DND-41 (cell line): ENCODE results near the gene LMNTD1.

Source experiments
- ATAC-seq: fragments of 200-7000 bp; cut with Tn5 transposase; 3 replicates; pipeline ENCODE4 v1.9.1; 2021; ENCODE audit warnings: low read depth; ENCODE audit not compliant: insufficient read depth
- DNase-seq: peaks from one replicate; pipeline ENCODE4 v3.0.0-alpha.2; 2020
- H2AFZ ChIP-seq: 2 replicates; pipeline ENCODE4 v1.6.0; 2012; ENCODE audit warnings: low read depth, low read length
- H3K27ac ChIP-seq: 2 replicates; pipeline ENCODE4 v1.5.1; 2012; ENCODE audit warnings: low read length, inconsistent platforms
- H3K27me3 ChIP-seq: fragments of 200-600 bp; sonication (generic); 2 replicates; pipeline ENCODE4 v1.6.0; 2012; ENCODE audit warnings: low read length, mild to moderate bottlenecking, inconsistent platforms; ENCODE audit not compliant: insufficient read depth, poor library complexity
- H3K36me3 ChIP-seq: 2 replicates; pipeline ENCODE4 v1.5.1; 2012; ENCODE audit warnings: low read length, inconsistent platforms; ENCODE audit not compliant: insufficient read depth
- H3K4me1 ChIP-seq: 2 replicates; pipeline ENCODE4 v1.5.1; 2012; ENCODE audit warnings: mild to moderate bottlenecking, low read length; ENCODE audit not compliant: insufficient read depth
- H3K4me2 ChIP-seq: 2 replicates; pipeline ENCODE4 v1.6.0; 2012; ENCODE audit warnings: mild to moderate bottlenecking, moderate library complexity, low read length, inconsistent platforms; ENCODE audit not compliant: insufficient read depth
- H3K4me3 ChIP-seq, 2 experiments: fragments of 200-600 bp in 1 of 2; shearing (Covaris generic) in 1 of 2; 2 replicates each; pipeline ENCODE4 v1.5.1; 2012 to 2016; ENCODE audit warnings: inconsistent platforms in 2 of 2, low read length in 2 of 2, mild to moderate bottlenecking in 2 of 2, low read depth in 1 of 2, moderate library complexity in 1 of 2
- H3K79me2 ChIP-seq: 2 replicates; pipeline ENCODE4 v1.6.0; 2012; ENCODE audit warnings: low read length, inconsistent platforms; ENCODE audit not compliant: insufficient read depth
- H3K9ac ChIP-seq: 2 replicates; pipeline ENCODE4 v1.6.0; 2012; ENCODE audit warnings: low read depth, mild to moderate bottlenecking, inconsistent platforms, low read length, moderate library complexity
- H3K9me3 ChIP-seq: 2 replicates; pipeline ENCODE4 v1.5.1; 2012; ENCODE audit warnings: low read length, moderate library complexity, mild to moderate bottlenecking, inconsistent platforms; ENCODE audit not compliant: insufficient read depth, severe bottlenecking
- H4K20me1 ChIP-seq: 2 replicates; pipeline ENCODE4 v1.6.0; 2012; ENCODE audit warnings: low read length; ENCODE audit not compliant: insufficient read depth
- EZH2 ChIP-seq: IDR thresholded peaks from 3 replicates; pipeline ENCODE4 v1.6.1; 2012; ENCODE audit warnings: borderline replicate concordance, low read depth, mild to moderate bottlenecking, moderate library complexity, low read length, inconsistent platforms; ENCODE audit not compliant: severe bottlenecking
- TF ChIP-seq, protein P1 (sequence below): IDR thresholded peaks from 2 replicates; pipeline ENCODE4 v1.5.1; 2012; ENCODE audit warnings: borderline replicate concordance, low read length, moderate library complexity, mild to moderate bottlenecking; ENCODE audit not compliant: poor library complexity, severe bottlenecking; ENCODE audit errors: extremely low read depth

The LMNTD1 gene

DNA sequence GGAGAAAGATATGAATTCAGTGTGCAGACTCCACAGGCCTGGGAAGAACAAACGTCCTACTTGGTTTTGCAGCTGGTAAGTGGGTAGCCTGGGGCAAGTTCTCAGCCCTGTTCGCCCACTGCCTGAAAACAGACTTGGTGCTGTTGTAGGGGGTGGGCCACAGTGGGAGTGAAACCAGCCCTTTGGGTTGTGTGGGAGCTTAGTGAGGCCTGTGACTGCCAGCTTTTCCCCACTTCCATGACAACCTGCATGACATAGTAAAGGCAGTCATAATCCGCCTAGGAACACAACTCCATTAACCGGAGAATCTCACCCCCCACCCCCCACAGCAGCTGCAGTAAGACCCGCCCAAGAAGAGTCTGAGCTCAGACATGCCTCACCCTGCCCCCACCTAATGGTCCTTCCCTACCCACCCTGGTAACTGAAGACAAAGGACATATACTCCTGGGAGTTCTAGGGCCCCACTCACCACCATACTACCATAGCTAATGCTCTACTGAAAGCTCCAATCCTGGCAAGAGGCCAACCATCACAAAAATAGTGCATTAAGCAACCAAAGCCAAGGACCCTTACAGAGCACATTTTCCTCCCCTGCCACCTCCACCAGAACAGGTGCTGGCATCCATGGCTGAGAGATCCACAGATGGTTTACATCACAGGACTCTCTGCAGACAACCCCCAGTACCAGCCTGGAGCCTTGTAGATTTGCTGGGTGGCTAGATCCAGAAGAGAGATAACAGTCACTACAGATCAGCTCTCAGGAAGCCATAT is 39.8 kb upstream of the LMNTD1 start:
- no peak overlapping the region for H3K4me2 ChIP-seq
- no peak overlapping the region for H3K4me3 ChIP-seq
- no peak for ATAC-seq
- no peaks in the 10 kb centered on the region for H3K36me3 ChIP-seq
- no peak for DNase-seq
- H2AFZ ChIP-seq, result no peak overlapping the region
- no peak overlapping the region for H3K27ac ChIP-seq
- no peaks in the 10 kb centered on the region for H4K20me1 ChIP-seq
- no peaks in the 10 kb centered on the region for H3K27me3 ChIP-seq
- TF ChIP-seq, protein P1, sequence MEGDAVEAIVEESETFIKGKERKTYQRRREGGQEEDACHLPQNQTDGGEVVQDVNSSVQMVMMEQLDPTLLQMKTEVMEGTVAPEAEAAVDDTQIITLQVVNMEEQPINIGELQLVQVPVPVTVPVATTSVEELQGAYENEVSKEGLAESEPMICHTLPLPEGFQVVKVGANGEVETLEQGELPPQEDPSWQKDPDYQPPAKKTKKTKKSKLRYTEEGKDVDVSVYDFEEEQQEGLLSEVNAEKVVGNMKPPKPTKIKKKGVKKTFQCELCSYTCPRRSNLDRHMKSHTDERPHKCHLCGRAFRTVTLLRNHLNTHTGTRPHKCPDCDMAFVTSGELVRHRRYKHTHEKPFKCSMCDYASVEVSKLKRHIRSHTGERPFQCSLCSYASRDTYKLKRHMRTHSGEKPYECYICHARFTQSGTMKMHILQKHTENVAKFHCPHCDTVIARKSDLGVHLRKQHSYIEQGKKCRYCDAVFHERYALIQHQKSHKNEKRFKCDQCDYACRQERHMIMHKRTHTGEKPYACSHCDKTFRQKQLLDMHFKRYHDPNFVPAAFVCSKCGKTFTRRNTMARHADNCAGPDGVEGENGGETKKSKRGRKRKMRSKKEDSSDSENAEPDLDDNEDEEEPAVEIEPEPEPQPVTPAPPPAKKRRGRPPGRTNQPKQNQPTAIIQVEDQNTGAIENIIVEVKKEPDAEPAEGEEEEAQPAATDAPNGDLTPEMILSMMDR, result no peak
- TF ChIP-seq EZH2, result no peak
- no peaks in the 10 kb centered on the region for H3K9me3 ChIP-seq
- no peaks in the 10 kb centered on the region for H3K79me2 ChIP-seq
- peaks cover 33% of the 10 kb centered on the region for H3K4me1 ChIP-seq
- no peak overlapping the region for H3K9ac ChIP-seq

DNA sequence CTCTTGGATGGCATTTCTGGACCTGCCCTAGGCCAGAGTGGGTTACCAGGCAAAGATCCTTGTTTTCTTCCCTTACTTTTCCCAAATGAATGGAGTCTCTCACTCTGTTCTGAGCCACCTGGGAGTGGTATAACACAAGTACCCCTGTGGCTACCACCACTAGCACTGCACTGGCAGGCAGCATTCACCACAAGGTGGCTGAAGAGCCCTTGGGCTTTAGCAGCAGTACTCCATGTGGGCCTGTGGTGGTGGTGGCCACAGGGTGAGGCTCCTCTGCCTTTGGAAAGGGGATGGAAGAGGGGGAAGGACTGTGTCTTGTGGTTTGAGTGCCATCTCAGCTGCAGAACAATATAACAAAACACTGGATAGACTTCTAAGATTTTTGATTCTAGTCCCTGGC is 38.1 kb upstream of the LMNTD1 start:
- Histone ChIP-seq H3K9me3 (no peaks in the 10 kb centered on the region), H3K4me1 (peaks cover 33% of the 10 kb centered on the region), H3K4me3 (no peak overlapping the region), H3K36me3 (no peaks in the 10 kb centered on the region), H3K4me2 (no peak overlapping the region), H3K27me3 (no peaks in the 10 kb centered on the region), H4K20me1 (no peaks in the 10 kb centered on the region), H3K79me2 (no peaks in the 10 kb centered on the region), H2AFZ (no peak overlapping the region), H3K9ac (no peak overlapping the region), H3K27ac (peak overlapping the region; percentile 65)
- DNase-seq, result no peak
- TF ChIP-seq, protein P1, result peak; percentile 34
- TF ChIP-seq EZH2, result no peak
- ATAC-seq, result peak; percentile 24; the same call in 1 of the 3 replicates

DNA sequence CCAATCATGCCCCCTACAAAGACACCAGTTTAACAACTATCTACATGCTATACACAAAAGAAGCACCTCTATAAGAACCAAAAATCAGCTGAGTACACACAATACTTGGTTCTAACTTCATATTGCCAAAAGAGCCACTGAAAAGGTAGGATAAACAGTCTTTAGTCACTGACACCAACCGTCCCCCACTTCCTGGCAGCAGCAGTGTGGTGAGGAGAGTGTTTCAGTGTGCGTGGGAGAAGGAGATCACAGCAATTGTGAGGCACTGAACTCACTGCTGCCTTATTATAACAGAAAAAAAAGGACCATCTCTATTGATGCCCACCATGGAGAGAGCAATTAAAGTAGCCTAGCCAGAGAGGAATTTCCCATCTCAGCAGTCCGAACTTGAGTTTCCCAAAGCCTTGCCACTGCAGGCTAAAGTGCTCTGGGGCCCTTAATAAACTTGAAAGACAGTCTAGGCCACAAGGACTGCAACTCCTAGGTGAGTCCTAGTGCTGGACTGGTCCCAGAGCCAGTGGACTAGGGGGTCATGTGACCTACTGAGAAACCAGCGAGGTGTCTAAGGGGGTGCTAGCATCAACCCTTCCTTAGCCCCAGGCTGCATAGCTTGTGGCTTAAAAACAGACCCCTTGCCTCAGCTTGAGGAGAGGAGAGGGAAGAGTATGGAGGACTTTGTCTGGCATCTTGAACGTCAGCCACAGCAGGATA is 37.1 kb upstream of the LMNTD1 start:
- Histone ChIP-seq H2AFZ (no peak overlapping the region), H3K4me2 (no peak overlapping the region), H3K9me3 (no peaks in the 10 kb centered on the region), H3K79me2 (no peaks in the 10 kb centered on the region), H3K9ac (peak overlapping the region; percentile 14; the same call in 1 of the 2 replicates), H3K27me3 (no peaks in the 10 kb centered on the region), H4K20me1 (no peaks in the 10 kb centered on the region), H3K4me1 (peaks cover 33% of the 10 kb centered on the region), H3K4me3 (no peak overlapping the region), H3K36me3 (no peaks in the 10 kb centered on the region), H3K27ac (peak overlapping the region; percentile 65)
- ATAC-seq (peak; percentile 71), DNase-seq (peak; percentile 18)
- TF ChIP-seq, protein P1, result no peak
- no peak for TF ChIP-seq EZH2
